ENCODE measurements around the gene DALRD3.

Gene DALRD3

GRCh38 chr3:49004352-49005302, 13.8 kb downstream of the DALRD3 start:
- DNase-seq, result no peak

GRCh38 chr3:49001155-49001554, 17.2 kb downstream of the DALRD3 start:
- DNase-seq, result no peak

- DNase-seq, result no peak
These were observed 19.1 kb downstream of the DALRD3 start for GRCh38 chr3:48999085-48999858.

- DNase-seq, result no peak
These were observed 20.4 kb downstream of the DALRD3 start for GRCh38 chr3:48997714-48998637.

- no peak for DNase-seq
These were observed 21.2 kb downstream of the DALRD3 start for GRCh38 chr3:48997102-48997635.

- no peak for DNase-seq
These were observed 21.7 kb downstream of the DALRD3 start for GRCh38 chr3:48996640-48997039.

GRCh38 chr3:48993834-48994233, 24.5 kb downstream of the DALRD3 start:
- DNase-seq, result no peak

GRCh38 chr3:48991851-48992545, 26.4 kb downstream of the DALRD3 start:
- DNase-seq, result no peak

- DNase-seq, result no peak
These were observed 27.5 kb downstream of the DALRD3 start for GRCh38 chr3:48990636-48991469.

GRCh38 chr3:48989796-48990635, 28.4 kb downstream of the DALRD3 start, which contains the start of gene P4HTM:
TSS of gene P4HTM (plus strand) at chr3:48990241. CDS start at chr3:48990257, 16 bp downstream.
- peak; percentile 84 to 86 for DNase-seq

- no peak for DNase-seq
These were observed 29.1 kb downstream of the DALRD3 start for GRCh38 chr3:48989126-48989795.

GRCh38 chr3:48985831-48986376, 32.5 kb downstream of the DALRD3 start:
- DNase-seq, result no peak

- no peak for DNase-seq
These were observed 33.7 kb downstream of the DALRD3 start for GRCh38 chr3:48984663-48985062.

GRCh38 chr3:48983096-48983495, 35.3 kb downstream of the DALRD3 start:
- no peak for DNase-seq

GRCh38 chr3:48982686-48983085, 35.7 kb downstream of the DALRD3 start:
- DNase-seq, result no peak

- DNase-seq, result no peak
These were observed 36.4 kb downstream of the DALRD3 start for GRCh38 chr3:48982016-48982415.

GRCh38 chr3:48980295-48980694, 38.1 kb downstream of the DALRD3 start:
- no peak for DNase-seq

GRCh38 chr3:48979451-48979850, 38.9 kb downstream of the DALRD3 start:
- no peak for DNase-seq
